Body of pancreas (tissue), 4 donors: ENCODE results near the gene SLPI. TPM values are rescaled to one million over a fixed set of nuclear protein-coding genes. Genes with fewer than 3 reads are reported as not detected.

Experiments
- ATAC-seq: fragments of 150-250 bp; one replicate; pipeline ENCODE4 v1.9.1; 2016
- DNase-seq, 4 donors: peaks; one replicate each; pipeline ENCODE4 v3.0.0-alpha.2; 2019
- H3K27ac ChIP-seq, 4 donors: fragments of 200-600 bp; sonication (generic); 1 replicate in 3 of 4; 2 replicates in 1 of 4; pipeline versions ENCODE4 v1.5.1 to v1.6.1; 2016 to 2019; ENCODE audit warnings: mild to moderate bottlenecking in 1 of 4, mixed read lengths in 1 of 4, moderate library complexity in 1 of 4
- H3K27me3 ChIP-seq, 2 donors: fragments of 200-600 bp; sonication (generic); one replicate each; pipeline ENCODE4 v1.6.0; 2016; ENCODE audit warnings: mild to moderate bottlenecking in 1 of 2
- H3K36me3 ChIP-seq, 2 donors: fragments of 200-600 bp; sonication (generic); replicated peaks in 1 of 2; 2 replicates each; pipeline ENCODE4 v1.5.1; 2016; ENCODE audit warnings: low read depth in 2 of 2; ENCODE audit not compliant: insufficient read depth in 1 of 2
- H3K4me1 ChIP-seq: fragments of 200-600 bp; sonication (generic); one replicate; pipeline ENCODE4 v1.6.0; 2016
- H3K4me3 ChIP-seq, 2 donors: fragments of 200-600 bp; sonication (generic); 1 replicate in 1 of 2; 2 replicates in 1 of 2; pipeline ENCODE4 v1.5.1; 2016 to 2019
- H3K9me3 ChIP-seq, 3 donors: fragments of 200-600 bp; sonication (generic); 1 replicate in 2 of 3; 2 replicates in 1 of 3; pipeline ENCODE4 v1.5.1; 2016
- CTCF ChIP-seq, 7 experiments: fragments of 450-650 bp in 4 of 7; fragments of 200-600 bp in 3 of 7; sonication (generic) in 3 of 7; IDR thresholded peaks; one replicate each; pipeline ENCODE4 v1.5.1; 2016 to 2019; ENCODE audit warnings: antibody characterized with exemption in 7 of 7
- POLR2A ChIP-seq, 3 donors: fragments of 450-650 bp; IDR thresholded peaks; one replicate each; pipeline ENCODE4 v1.6.1; 2016; ENCODE audit warnings: antibody characterized with exemption in 3 of 3, mild to moderate bottlenecking in 2 of 3
- WGBS, 2 donors: methylation state at CpG; one replicate each; pipeline ENCODE4 v1.1.5; 2017; 5-methylcytosine and 5-hydroxymethylcytosine counted together
- intact Hi-C: fragments of 100-400 bp; cut with DNase I; formaldehyde crosslinking; loops from one replicate; pipeline ENCODE4 v1.15.1; 2023
- total RNA-seq, 2 donors: library from RNA; depleted of rRNA; stranded (reverse); fragments of >200 nt; gene quantifications; one replicate each; pipeline ENCODE4 v1.1.0, GENCODE V29; 2016

Gene SLPI
- total RNA-seq, 2 donors from 2014 or later: 14.5 to 34.0 TPM

DNA sequence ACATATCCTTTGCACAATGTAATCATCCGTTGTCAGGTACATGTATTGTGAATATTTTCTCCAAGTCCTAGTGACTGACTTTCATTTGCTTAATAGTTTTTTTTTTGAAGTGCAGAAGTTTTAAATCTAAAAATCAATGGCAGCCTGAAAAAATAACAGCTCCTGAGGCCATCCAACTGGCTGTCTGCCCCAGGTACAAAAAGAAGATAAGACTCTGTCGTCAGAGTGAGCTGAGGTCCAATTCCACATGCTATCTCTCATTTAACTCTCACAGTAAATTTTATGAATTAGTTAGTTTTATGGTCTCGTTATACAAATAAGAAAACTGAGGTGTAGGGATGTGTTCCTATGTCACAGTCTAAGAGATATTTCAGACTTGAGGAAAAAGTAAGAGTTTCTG, 21.0 kb upstream of the SLPI start:
- H3K27ac ChIP-seq: no peak overlapping the region
- no peak overlapping the region for H3K4me3 ChIP-seq
- no peaks in the 10 kb centered on the region for H3K27me3 ChIP-seq
- ATAC-seq: no peak
- 22 to 23% methylated on average over 3 of the region's 3 CpGs for WGBS, 2 donors
- no peaks in the 10 kb centered on the region for H3K9me3 ChIP-seq
- TF ChIP-seq POLR2A (IDR thresholded peaks at IDR 0.05): no peak
- no peak for TF ChIP-seq CTCF (IDR thresholded peaks at IDR 0.05)
- no peaks in the 10 kb centered on the region for H3K36me3 ChIP-seq
- DNase-seq: peak in 2 of 4 donors; percentile 35 to 46
- H3K4me1 ChIP-seq: no peaks in the 10 kb centered on the region
- intact Hi-C loops: no loop called here

DNA sequence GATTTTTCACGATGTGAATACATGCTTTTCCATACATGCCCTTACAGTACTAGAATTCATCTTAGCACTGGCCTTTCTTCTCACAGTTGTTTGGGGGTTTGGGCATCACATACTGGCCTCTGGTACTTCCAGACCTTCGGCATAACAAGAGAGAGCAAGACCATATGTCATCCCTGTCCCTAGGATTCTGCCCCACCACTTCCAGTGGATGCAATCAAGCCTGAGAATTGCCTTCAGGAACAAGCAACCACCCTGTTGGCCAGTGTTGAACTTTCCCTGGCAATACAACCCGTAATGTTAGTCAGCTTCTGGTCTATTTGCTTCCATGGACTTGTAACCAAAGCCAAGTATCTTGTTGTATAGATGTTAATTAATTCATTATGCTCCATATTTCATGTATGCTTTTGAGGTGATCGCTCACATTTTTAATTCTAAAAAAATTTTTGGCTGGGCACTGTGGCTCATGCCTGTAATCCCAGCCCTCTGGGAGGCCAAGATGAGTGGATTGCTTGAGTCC, 15.4 kb upstream of the SLPI start:
- 85 to 88% methylated on average over 4 of the region's 4 CpGs for WGBS, 2 donors
- Histone ChIP-seq H3K4me3 (no peak overlapping the region), H3K9me3 (no peaks in the 10 kb centered on the region), H3K36me3 (no peaks in the 10 kb centered on the region), H3K27ac (no peak overlapping the region), H3K4me1 (no peaks in the 10 kb centered on the region), H3K27me3 (no peaks in the 10 kb centered on the region)
- ATAC-seq (no peak), DNase-seq (no peak)
- intact Hi-C loops: no loop called here
- TF ChIP-seq CTCF (IDR thresholded peaks at IDR 0.05) (no peak), POLR2A (IDR thresholded peaks at IDR 0.05) (no peak)

DNA sequence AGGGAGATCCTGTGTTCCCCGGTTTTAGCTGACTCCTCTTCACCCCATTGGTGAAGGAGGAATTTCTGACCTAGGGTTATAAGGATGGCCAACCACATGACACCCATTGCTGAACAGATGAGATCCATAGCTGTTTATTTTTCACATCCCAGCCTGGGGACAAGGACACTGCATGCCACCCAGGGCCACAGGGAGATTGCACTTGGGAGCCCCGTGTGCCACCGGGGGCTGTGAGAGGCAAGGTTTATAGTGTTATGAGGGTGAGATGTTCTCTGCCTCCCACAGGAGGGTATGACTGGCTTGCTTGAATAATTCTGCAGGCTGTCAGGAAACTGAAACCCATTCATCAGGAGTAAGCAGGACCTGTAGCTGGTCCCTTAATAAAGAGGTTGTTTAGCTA, 14.7 kb upstream of the SLPI start:
- Histone ChIP-seq H3K9me3 (no peaks in the 10 kb centered on the region), H3K4me3 (no peak overlapping the region), H3K27me3 (no peaks in the 10 kb centered on the region), H3K36me3 (no peaks in the 10 kb centered on the region), H3K4me1 (no peaks in the 10 kb centered on the region), H3K27ac (no peak overlapping the region)
- DNase-seq: no peak
- 62 to 67% methylated on average over 3 of the region's 3 CpGs for WGBS, 2 donors
- ATAC-seq: no peak
- intact Hi-C loops: no loop called here
- TF ChIP-seq POLR2A (IDR thresholded peaks at IDR 0.05): no peak
- TF ChIP-seq CTCF (IDR thresholded peaks at IDR 0.05): no peak

GRCh38 chr20:45268531-45268930, 14.2 kb upstream of the SLPI start:
- no peaks in the 10 kb centered on the region for H3K9me3 ChIP-seq
- no peaks in the 10 kb centered on the region for H3K36me3 ChIP-seq
- TF ChIP-seq CTCF (IDR thresholded peaks at IDR 0.05) (no peak), POLR2A (IDR thresholded peaks at IDR 0.05) (no peak)
- no peak overlapping the region for H3K4me3 ChIP-seq
- intact Hi-C loops: no loop called here
- 62 to 72% methylated on average over 3 of the region's 3 CpGs for whole genome bisulfite sequencing, 2 donors
- H3K27me3 ChIP-seq: no peaks in the 10 kb centered on the region
- DNase-seq: no peak
- no peaks in the 10 kb centered on the region for H3K4me1 ChIP-seq
- ATAC-seq: no peak
- H3K27ac ChIP-seq: no peak overlapping the region

GRCh38 chr20:45266977-45267376, 12.6 kb upstream of the SLPI start:
- ATAC-seq (no peak), DNase-seq (no peak)
- Histone ChIP-seq H3K4me1 (no peaks in the 10 kb centered on the region), H3K36me3 (no peaks in the 10 kb centered on the region), H3K27ac (no peak overlapping the region), H3K9me3 (no peaks in the 10 kb centered on the region), H3K4me3 (no peak overlapping the region), H3K27me3 (no peaks in the 10 kb centered on the region)
- TF ChIP-seq POLR2A (IDR thresholded peaks at IDR 0.05): no peak
- TF ChIP-seq CTCF (IDR thresholded peaks at IDR 0.05): no peak
- intact Hi-C loops: no loop called here
